SU-DHL-6 (cell line): ENCODE measurements around the gene APOE.

ENCODE experiments used
- H2AFZ ChIP-seq: fragments of 200-600 bp; sonication (generic); 2 replicates; pipeline ENCODE4 v1.6.1; 2014; ENCODE audit warnings: low read depth, mild to moderate bottlenecking, moderate library complexity, mixed read lengths, antibody characterized with exemption, low read length; ENCODE audit not compliant: severe bottlenecking
- H3F3A ChIP-seq: fragments of 200-600 bp; shearing (Covaris generic); 2 replicates; pipeline ENCODE4 v1.6.0; 2016; ENCODE audit warnings: antibody characterized with exemption, mild to moderate bottlenecking; ENCODE audit not compliant: insufficient read depth
- H3K27ac ChIP-seq: fragments of 200-600 bp; sonication (generic); 2 replicates; pipeline ENCODE4 v1.5.1; 2016; ENCODE audit warnings: low read depth, mild to moderate bottlenecking, low read length, moderate library complexity, mixed read lengths
- H3K27me3 ChIP-seq: fragments of 200-600 bp; sonication (generic), shearing (Covaris generic); 2 replicates; pipeline ENCODE4 v1.6.0; 2014; ENCODE audit warnings: mild to moderate bottlenecking, low read length
- H3K36me3 ChIP-seq: fragments of 200-600 bp; sonication (generic); 2 replicates; pipeline ENCODE4 v1.6.1; 2014; ENCODE audit warnings: mild to moderate bottlenecking, low read length, mixed read lengths
- H3K4me2 ChIP-seq: fragments of 300-600, 200-600 bp; shearing (Covaris generic), sonication (generic); 2 replicates; pipeline ENCODE4 v1.6.0; 2014; ENCODE audit warnings: low read length, low read depth, mild to moderate bottlenecking; ENCODE audit not compliant: poor library complexity, severe bottlenecking
- H3K4me3 ChIP-seq: fragments of 200-600 bp; sonication (generic); 2 replicates; pipeline ENCODE4 v1.5.1; 2014; ENCODE audit warnings: antibody characterized with exemption, low read length, mild to moderate bottlenecking, mixed read lengths; ENCODE audit not compliant: insufficient read depth, poor library complexity, severe bottlenecking
- H3K79me2 ChIP-seq: fragments of 200-600 bp; sonication (generic); 2 replicates; pipeline ENCODE4 v1.6.1; 2014; ENCODE audit warnings: mild to moderate bottlenecking, low read length, moderate library complexity; ENCODE audit not compliant: insufficient read depth
- H3K9ac ChIP-seq: fragments of 200-600 bp; sonication (generic); 2 replicates; pipeline ENCODE4 v1.7.0; 2014; ENCODE audit warnings: mild to moderate bottlenecking, low read length
- H3K9me2 ChIP-seq: fragments of 200-600 bp; sonication (generic); replicated peaks from 2 replicates; pipeline ENCODE4 v1.6.1; 2014; ENCODE audit warnings: low read length; ENCODE audit not compliant: insufficient read depth
- H3K9me3 ChIP-seq: fragments of 200-600 bp; sonication (generic); 2 replicates; pipeline ENCODE4 v1.6.1; 2014; ENCODE audit warnings: low read length, mixed read lengths; ENCODE audit not compliant: insufficient read depth
- H4K20me1 ChIP-seq: fragments of 200-600 bp; sonication (generic); 2 replicates; pipeline ENCODE4 v1.6.1; 2014; ENCODE audit warnings: low read depth, mild to moderate bottlenecking, antibody characterized with exemption, low read length, moderate library complexity, mixed read lengths
- CTCF ChIP-seq: fragments of 200-600 bp; sonication (generic); IDR thresholded peaks from one replicate; pipeline ENCODE4 v1.5.1; 2017; ENCODE audit warnings: antibody characterized with exemption, mild to moderate bottlenecking, low read length, moderate library complexity; ENCODE audit not compliant: insufficient read depth, poor library complexity, severe bottlenecking
- EZH2phosphoT487 ChIP-seq: fragments of 200-600 bp; sonication (generic), shearing (Covaris generic); conservative IDR thresholded peaks from 2 replicates; pipeline ENCODE4 v1.6.1; 2018; ENCODE audit warnings: mild to moderate bottlenecking, antibody characterized with exemption, low read length, moderate library complexity, mixed read lengths

Gene APOE

DNA sequence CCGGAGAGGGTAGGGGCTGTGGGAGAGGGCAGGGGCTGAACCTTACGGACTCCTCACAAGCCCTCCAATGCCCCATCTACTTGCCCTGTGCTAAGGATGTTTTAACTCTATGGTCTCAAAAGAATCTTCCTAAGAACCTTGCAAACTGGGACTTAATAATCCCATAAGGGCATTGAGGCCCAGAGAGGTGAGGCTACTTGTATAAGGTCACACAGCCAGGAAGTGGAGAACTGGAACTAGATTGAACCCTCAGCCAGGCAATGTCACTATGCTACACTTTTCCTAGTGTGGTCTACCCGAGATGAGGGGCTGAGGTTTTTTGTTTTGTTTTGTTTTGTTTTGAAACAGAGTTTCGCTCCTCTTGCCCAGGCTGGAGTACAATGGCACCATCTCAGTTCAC is 25.9 kb downstream of the APOE start:
- TF ChIP-seq CTCF, result no peak
- TF ChIP-seq EZH2phosphoT487, result no peak
- Histone ChIP-seq H3K27me3 (no peaks in the 10 kb centered on the region), H2AFZ (no peak overlapping the region), H3K36me3 (no peaks in the 10 kb centered on the region), H3F3A (no peaks in the 10 kb centered on the region), H3K79me2 (no peaks in the 10 kb centered on the region), H3K9ac (no peak overlapping the region), H3K4me2 (no peak overlapping the region), H3K9me3 (no peaks in the 10 kb centered on the region), H3K9me2 (no peaks in the 10 kb centered on the region), H3K27ac (no peak overlapping the region), H3K4me3 (no peak overlapping the region), H4K20me1 (no peaks in the 10 kb centered on the region)

DNA sequence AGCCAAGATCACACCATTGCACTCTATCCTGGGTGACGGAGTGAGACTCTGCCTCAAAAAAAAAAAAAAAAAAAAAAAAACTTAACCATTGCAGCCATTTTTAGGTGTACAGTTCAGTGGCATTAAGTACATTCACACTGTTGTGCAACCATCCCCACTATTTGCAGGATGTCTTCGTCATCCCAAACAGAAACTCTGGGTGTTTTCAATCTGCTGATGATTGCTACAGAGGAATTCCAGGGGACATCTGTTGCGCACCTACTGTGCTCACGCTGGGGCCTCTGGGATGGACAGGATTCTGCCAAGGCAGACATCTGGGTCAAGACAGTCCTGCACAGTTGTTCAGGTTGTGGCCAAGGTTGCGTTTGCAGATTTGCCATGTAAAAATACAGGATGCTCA is 34.1 kb downstream of the APOE start:
- no peak overlapping the region for H3K4me2 ChIP-seq
- H3K27ac ChIP-seq, result no peak overlapping the region
- H2AFZ ChIP-seq, result no peak overlapping the region
- no peaks in the 10 kb centered on the region for H3K9me3 ChIP-seq
- H3K4me3 ChIP-seq, result no peak overlapping the region
- no peaks in the 10 kb centered on the region for H4K20me1 ChIP-seq
- no peaks in the 10 kb centered on the region for H3K79me2 ChIP-seq
- no peaks in the 10 kb centered on the region for H3K9me2 ChIP-seq
- H3K27me3 ChIP-seq, result no peaks in the 10 kb centered on the region
- H3F3A ChIP-seq, result no peaks in the 10 kb centered on the region
- H3K36me3 ChIP-seq, result no peaks in the 10 kb centered on the region
- TF ChIP-seq CTCF, result no peak
- TF ChIP-seq EZH2phosphoT487, result no peak
- no peak overlapping the region for H3K9ac ChIP-seq

DNA sequence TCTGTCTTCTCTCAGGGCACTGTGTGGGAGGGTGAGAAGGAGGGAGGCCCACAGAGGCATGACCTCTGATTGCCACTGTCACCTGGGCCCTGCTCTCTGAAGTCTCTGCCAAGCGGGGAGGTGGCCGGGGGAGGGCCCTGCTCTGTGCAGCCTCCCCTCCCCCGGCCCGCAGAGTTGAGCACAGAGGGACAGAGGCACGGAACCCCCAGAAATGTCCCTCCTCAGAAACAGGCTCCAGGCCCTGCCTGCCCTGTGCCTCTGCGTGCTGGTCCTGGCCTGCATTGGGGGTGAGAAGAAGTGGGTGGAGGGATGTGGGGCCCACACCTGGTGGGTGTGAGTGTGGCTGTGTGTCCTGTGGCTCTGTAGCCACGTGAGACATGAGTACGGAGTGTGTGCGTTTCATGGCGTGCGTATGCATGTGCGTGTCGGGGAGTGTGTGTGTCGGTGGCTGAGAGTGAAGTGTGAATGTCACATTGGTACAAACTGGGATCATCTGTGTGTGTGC is 36.5 kb downstream of the APOE start, which contains the start of gene APOC4:
TSS of gene APOC4 (plus strand) at position 171 of the 505 bp plus-strand sequence. CDS start at position 212, 41 bp downstream.
- Histone ChIP-seq H3K4me3 (no peak within 1 kb of the TSS), H3K9ac (no peak within 1 kb of the TSS)

More for the DNA sequence above, 36.5 kb downstream of the APOE start, which contains the start of gene APOC4:
- Histone ChIP-seq H3K79me2 (no peaks in the 10 kb centered on the region), H3K27ac (no peak within 1 kb of the TSS), H3K27me3 (no peaks in the 10 kb centered on the region), H2AFZ (no peak within 1 kb of the TSS), H3K36me3 (no peaks in the 10 kb centered on the region), H3K4me2 (no peak within 1 kb of the TSS), H3K9me2 (no peaks in the 10 kb centered on the region), H4K20me1 (no peaks in the 10 kb centered on the region), H3F3A (no peaks in the 10 kb centered on the region), H3K9me3 (no peaks in the 10 kb centered on the region)
- no peak for TF ChIP-seq CTCF
- TF ChIP-seq EZH2phosphoT487, result no peak
